ENCODE data around the gene TTC16. TPM values are rescaled to one million over a fixed set of nuclear protein-coding genes. Genes with fewer than 3 reads are reported as not detected.

Gene TTC16
- total RNA-seq, 3 donors from 2014 or later: 0.31 TPM; not detected in 2

DNA sequence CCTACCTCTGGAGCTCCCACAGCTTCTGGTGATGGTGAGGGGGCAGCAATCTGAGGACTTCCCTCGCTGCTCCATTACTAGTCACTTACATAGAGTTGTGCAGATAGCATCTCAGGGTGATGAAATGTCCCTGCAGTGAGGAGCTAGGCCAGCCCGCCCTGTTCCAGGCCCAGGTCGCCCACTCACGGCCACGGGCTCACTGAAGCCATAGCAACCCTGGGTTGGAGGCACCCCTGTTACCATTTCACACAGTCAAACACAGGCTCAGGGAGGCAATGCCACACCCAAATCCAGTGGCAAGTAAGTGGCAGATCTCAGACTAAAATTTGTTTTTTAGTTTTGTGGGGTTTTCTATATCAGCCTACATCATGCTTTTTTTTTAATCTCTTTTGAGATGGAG is 43.0 kb downstream of the TTC16 start:
- TF ChIP-seq, protein P1, sequence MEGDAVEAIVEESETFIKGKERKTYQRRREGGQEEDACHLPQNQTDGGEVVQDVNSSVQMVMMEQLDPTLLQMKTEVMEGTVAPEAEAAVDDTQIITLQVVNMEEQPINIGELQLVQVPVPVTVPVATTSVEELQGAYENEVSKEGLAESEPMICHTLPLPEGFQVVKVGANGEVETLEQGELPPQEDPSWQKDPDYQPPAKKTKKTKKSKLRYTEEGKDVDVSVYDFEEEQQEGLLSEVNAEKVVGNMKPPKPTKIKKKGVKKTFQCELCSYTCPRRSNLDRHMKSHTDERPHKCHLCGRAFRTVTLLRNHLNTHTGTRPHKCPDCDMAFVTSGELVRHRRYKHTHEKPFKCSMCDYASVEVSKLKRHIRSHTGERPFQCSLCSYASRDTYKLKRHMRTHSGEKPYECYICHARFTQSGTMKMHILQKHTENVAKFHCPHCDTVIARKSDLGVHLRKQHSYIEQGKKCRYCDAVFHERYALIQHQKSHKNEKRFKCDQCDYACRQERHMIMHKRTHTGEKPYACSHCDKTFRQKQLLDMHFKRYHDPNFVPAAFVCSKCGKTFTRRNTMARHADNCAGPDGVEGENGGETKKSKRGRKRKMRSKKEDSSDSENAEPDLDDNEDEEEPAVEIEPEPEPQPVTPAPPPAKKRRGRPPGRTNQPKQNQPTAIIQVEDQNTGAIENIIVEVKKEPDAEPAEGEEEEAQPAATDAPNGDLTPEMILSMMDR (IDR thresholded peaks at IDR 0.05): no peak
- ATAC-seq (no peak), DNase-seq (no peak)
- intact Hi-C loops (cut with DNase I, micrococcal nuclease): no loop called here
- Histone ChIP-seq H3K9me3 (no peaks in the 10 kb centered on the region), H3K36me3 (ENCODE audit: low read depth) (no peaks in the 10 kb centered on the region), H3K4me1 (ENCODE audit: low read depth) (no peaks in the 10 kb centered on the region), H3K4me3 (no peak overlapping the region)

- no peak for ATAC-seq
- TF ChIP-seq, protein P1 (IDR thresholded peaks at IDR 0.05): no peak
- Histone ChIP-seq H3K36me3 (ENCODE audit: low read depth) (no peaks in the 10 kb centered on the region), H3K9me3 (no peaks in the 10 kb centered on the region), H3K4me1 (ENCODE audit: low read depth) (no peaks in the 10 kb centered on the region), H3K4me3 (no peak overlapping the region)
- DNase-seq: no peak
- intact Hi-C loops (cut with DNase I, micrococcal nuclease): no loop called here
Measured at GRCh38 chr9:127761061-127761460, 45.2 kb downstream of the TTC16 start.

DNA sequence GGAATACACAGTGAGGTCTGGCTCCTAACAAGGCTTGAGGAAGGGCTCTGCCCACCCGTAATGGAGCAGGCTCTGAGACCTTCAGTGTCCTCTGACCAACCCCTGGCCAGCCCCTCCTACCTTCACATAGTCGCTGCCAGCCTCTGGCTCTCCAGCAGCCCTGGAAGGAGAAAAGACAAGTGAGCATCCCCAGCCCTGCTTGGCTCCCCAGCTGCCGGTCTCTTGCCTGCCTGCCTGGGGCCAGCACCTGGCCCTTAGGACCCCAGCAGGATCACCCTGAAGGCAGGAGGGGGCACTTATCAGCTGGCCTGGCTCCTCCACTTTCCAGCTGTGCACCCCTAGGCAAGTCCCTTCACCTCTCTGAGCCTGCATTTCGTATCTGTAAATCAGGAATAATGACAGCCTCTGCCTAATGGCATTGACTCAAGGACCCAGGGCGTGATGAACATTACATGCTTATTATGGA is 45.6 kb downstream of the TTC16 start:
- DNase-seq (no peak), ATAC-seq (no peak)
- TF ChIP-seq, protein P1 (IDR thresholded peaks at IDR 0.05): no peak
- H3K9me3 ChIP-seq: no peaks in the 10 kb centered on the region
- no peak overlapping the region for H3K4me3 ChIP-seq
- intact Hi-C loops (cut with DNase I, micrococcal nuclease): no loop called here
- H3K4me1 ChIP-seq (ENCODE audit: low read depth): no peaks in the 10 kb centered on the region
- H3K36me3 ChIP-seq (ENCODE audit: low read depth): no peaks in the 10 kb centered on the region

GRCh38 chr9:127762111-127762676 is 46.3 kb downstream of the TTC16 start:
- TF ChIP-seq, protein P1 (IDR thresholded peaks at IDR 0.05): no peak
- H3K9me3 ChIP-seq: no peaks in the 10 kb centered on the region
- H3K36me3 ChIP-seq (ENCODE audit: low read depth): no peaks in the 10 kb centered on the region
- H3K4me3 ChIP-seq: no peak overlapping the region
- DNase-seq: peak in 1 of 3 donors; percentile 43
- ATAC-seq: peak; percentile 39
- intact Hi-C loops (cut with DNase I, micrococcal nuclease): no loop called here
- H3K4me1 ChIP-seq (ENCODE audit: low read depth): no peaks in the 10 kb centered on the region

DNA sequence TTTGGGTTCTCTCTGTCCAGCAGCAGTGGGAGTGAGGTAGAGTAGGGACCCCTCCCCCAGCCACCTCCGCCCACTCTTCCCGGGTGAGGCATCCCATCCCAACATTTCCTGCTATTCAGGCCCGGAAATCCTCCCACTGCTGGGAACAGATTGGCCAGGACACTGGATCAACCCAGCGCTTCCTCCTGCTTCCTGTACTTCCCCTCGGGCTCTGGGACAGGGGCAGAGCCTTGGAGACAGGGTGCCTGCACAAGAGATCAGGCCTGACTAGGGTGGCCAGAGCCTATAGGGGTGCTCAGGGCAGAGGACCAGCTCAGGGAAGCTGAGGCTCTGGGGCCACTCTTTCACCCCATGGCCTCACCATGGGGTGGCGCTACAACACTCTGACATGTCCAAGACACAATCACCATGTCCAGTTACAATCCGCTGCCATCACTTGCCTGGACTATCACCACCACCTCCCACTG is 48.1 kb downstream of the TTC16 start:
- peak in 2 of 3 donors; percentile 64 to 76 for DNase-seq
- Histone ChIP-seq H3K36me3 (ENCODE audit: low read depth) (no peaks in the 10 kb centered on the region), H3K4me3 (no peak overlapping the region), H3K4me1 (ENCODE audit: low read depth) (no peaks in the 10 kb centered on the region), H3K9me3 (no peaks in the 10 kb centered on the region)
- intact Hi-C loops (cut with DNase I, micrococcal nuclease): no loop called here
- TF ChIP-seq, protein P1 (IDR thresholded peaks at IDR 0.05): no peak
- ATAC-seq: peak; percentile 77

Measured in mucosa of descending colon (tissue), 3 donors.